Measurements from ENCODE around the gene HMHB1. TPM values are rescaled to one million over a fixed set of nuclear protein-coding genes. Genes with fewer than 3 reads are reported as not detected.

HMHB1 gene
- not detected in 2 replicates for total RNA-seq (2011; cell fraction: chromatin; rRNA removed; ENCODE audit: low replicate concordance)
- not detected in 2 replicates for total RNA-seq (2011; cell fraction: nucleolus; rRNA removed)
- not detected in 2 replicates for total RNA-seq (2011; cell fraction: nucleoplasm; rRNA removed)
- total RNA-seq (2014; rRNA removed), result not detected in 2 replicates
- not detected in 2 replicates for total RNA-seq (2014; rRNA removed; fragmentation: Illumina TruSeq; extraction: Trizol)
- not detected in 2 replicates for total RNA-seq (2015; rRNA removed; fragmentation: Illumina TruSeq; extraction: Trizol)
- total RNA-seq (2021), result not detected in 2 replicates
- not detected in 2 replicates for polyA plus RNA-seq (2011; rRNA removed)
- polyA plus RNA-seq (2011; cell fraction: cytosol; rRNA removed), result not detected in 2 replicates
- polyA plus RNA-seq (2011; cell fraction: nucleus; rRNA removed), result not detected in 2 replicates
- not detected in 2 replicates for polyA plus RNA-seq (2012)
- polyA plus RNA-seq (2014; fragmentation: Illumina TruSeq; extraction: Trizol), result not detected in 2 replicates
- not detected for polyA plus RNA-seq (2014; fragmentation: Nextera tagmentation; extraction: Ambion mirVana)
- polyA plus RNA-seq (2014; rRNA removed), result not detected in 2 replicates
- polyA minus RNA-seq (2011; rRNA and poly(A)+ RNA removed), result not detected in 2 replicates
- not detected in 2 replicates for polyA minus RNA-seq (2011; cell fraction: cytosol; rRNA and poly(A)+ RNA removed)
- polyA minus RNA-seq (2011; cell fraction: nucleus; rRNA and poly(A)+ RNA removed), result not detected in 2 replicates
- not detected for Bru-seq, nascent RNA
- BruChase-seq, experiment 1, labeled RNA remaining after a 2-hour chase, result not detected
- BruChase-seq, experiment 2, labeled RNA remaining after a 6-hour chase, result not detected
- long read RNA-seq, experiment 1, result 0 reads
- long read RNA-seq, experiment 2, result 0 reads
- long read RNA-seq, experiment 3, result 0 reads

DNA sequence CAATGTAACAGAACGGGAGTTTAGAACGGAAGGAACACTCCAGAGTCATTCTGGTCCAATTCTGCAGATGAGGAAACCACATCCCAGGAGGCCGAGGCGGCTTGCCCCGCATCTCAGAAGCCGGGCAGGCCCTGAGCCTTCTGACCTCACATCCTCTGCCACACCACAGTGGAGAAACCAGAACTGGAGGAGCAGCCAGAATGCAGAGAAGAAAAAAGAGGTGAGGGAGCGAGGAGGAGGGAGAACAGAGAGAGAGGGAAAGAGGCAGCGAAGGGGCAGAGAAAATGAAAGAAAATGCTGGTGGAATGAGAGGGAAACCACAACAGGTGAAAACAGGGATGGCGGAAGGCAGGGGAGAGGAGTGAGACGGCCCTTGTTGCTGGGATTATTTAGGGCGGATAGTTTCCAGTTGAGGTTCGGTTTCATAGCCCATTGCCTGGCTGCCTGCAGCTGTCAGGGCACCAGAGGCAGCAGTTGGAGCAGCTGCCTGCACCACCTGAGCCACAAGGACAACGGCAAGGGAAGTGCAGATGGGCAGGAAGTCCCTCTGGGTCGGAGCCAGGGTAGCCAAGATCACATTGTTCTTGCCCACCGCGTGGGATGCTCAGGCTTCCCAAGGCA, at the start of gene HMHB1:
Gene HMHB1 (plus strand): TSS at position 77 of the 621 bp plus-strand sequence.
- Histone ChIP-seq H3K36me3 (ENCODE audit: control insufficient read depth, insufficient read depth, low read length) (no peaks in the 10 kb centered on the region), H4K20me1 (replicated peaks; ENCODE audit: control insufficient read depth, insufficient read depth, low read length) (no peaks in the 10 kb centered on the region), H2AFZ (ENCODE audit: low read depth, low read length) (no peak within 1 kb of the TSS), H3K9me1 (ENCODE audit: control insufficient read depth, insufficient read depth, low read length) (no peaks in the 10 kb centered on the region), H3K4me1 (replicated peaks in 1 of 2; ENCODE audit: control insufficient read depth in 2 of 2, insufficient read depth in 2 of 2, low read length in 2 of 2) (no peaks in the 10 kb centered on the region), H3K9ac (ENCODE audit: insufficient read depth in 1 of 2, low read depth in 2 of 2, low read length in 2 of 2) (no peak within 1 kb of the TSS; a peak in 1 of 4 replicates), H3K27ac (ENCODE audit: extremely low read depth, low read depth, low read length) (no peak within 1 kb of the TSS), H3K4me2 (ENCODE audit: insufficient read depth, low read length) (no peak within 1 kb of the TSS; the same call in 1 of the 2 replicates), H3K9me3 (replicated peaks; ENCODE audit: control insufficient read depth, insufficient read depth, low read depth, low read length) (no peaks in the 10 kb centered on the region), H3K27me3 (ENCODE audit: control insufficient read depth in 2 of 2, insufficient read depth in 2 of 2, low read length in 2 of 2) (peaks cover 2 to 13% of the 10 kb centered on the region in 2 experiments; a peak in 3 of 5 replicates), H3K4me3 (no peak within 1 kb of the TSS), H3K79me2 (ENCODE audit: control insufficient read depth, insufficient read depth, low read length) (no peaks in the 10 kb centered on the region)
- TF ChIP-seq LEF1 (IDR thresholded peaks at IDR 0.05) (no peak), HNRNPUL1 (IDR thresholded peaks at IDR 0.05; ENCODE audit: low read length) (no peak), USF2 (CRISPR knock-in tag; IDR thresholded peaks at IDR 0.05) (no peak)
- no peak for DNase-seq (ENCODE audit: extremely low read depth in 1 of 4, low spot score in 3 of 4)
- intact Hi-C loops (cut with micrococcal nuclease), result no loop called here
- FAIRE-seq, result no peak
- CTCF ChIA-PET (ENCODE audit: low intra/inter-chr PET ratio), result no interaction called here
- in situ Hi-C loops (cut with MboI), result no loop called here
- POLR2A ChIA-PET, result no interaction called here
- no TSS peak for BruUV-seq (replicated peaks)
- ATAC-seq, result no peak
- WGBS (ENCODE audit: insufficient coverage, low coverage, missing lambda C conversion rate), result 0% methylated on average over 13 of the region's 16 CpGs

All from K562 (cell line).